Vagina (tissue), 2 donors: ENCODE data around the gene MAB21L3. TPM values are rescaled to one million over a fixed set of nuclear protein-coding genes. Genes with fewer than 3 reads are reported as not detected.
A peak's percentile ranks its signal among the peaks of the same experiment; 100 is the strongest.

Experiments used
- DNase-seq, 2 donors: peaks; one replicate each; pipeline ENCODE4 v3.0.0-alpha.2; 2017; ENCODE audit errors: extremely low spot score in 2 of 2
- H3K27ac ChIP-seq: fragments of 200-600 bp; sonication (generic); one replicate; pipeline ENCODE4 v1.5.1; 2019
- H3K27me3 ChIP-seq: fragments of 200-600 bp; sonication (generic); one replicate; pipeline ENCODE4 v1.5.1; 2019
- H3K36me3 ChIP-seq, 2 donors: fragments of 200-600 bp; sonication (generic); one replicate each; pipeline ENCODE4 v1.5.1; 2017 to 2019
- H3K4me1 ChIP-seq: fragments of 200-600 bp; sonication (generic); one replicate; pipeline ENCODE4 v1.5.1; 2019
- H3K4me3 ChIP-seq, 2 donors: fragments of 200-600 bp; sonication (generic); 1 replicate in 1 of 2; 2 replicates in 1 of 2; pipeline ENCODE4 v1.5.1; 2016 to 2019
- H3K9me3 ChIP-seq: fragments of 200-600 bp; sonication (generic); one replicate; pipeline ENCODE4 v1.5.1; 2019
- POLR2A ChIP-seq, 2 donors: fragments of 450-650 bp; IDR thresholded peaks; one replicate each; pipeline ENCODE4 v1.6.1; 2017; ENCODE audit warnings: antibody characterized with exemption in 2 of 2, mild to moderate bottlenecking in 2 of 2, moderate library complexity in 2 of 2
- POLR2AphosphoS5 ChIP-seq, 2 donors: sonication (generic); formaldehyde crosslinking; IDR thresholded peaks; one replicate each; pipeline ENCODE4 v1.9.0; 2017; ENCODE audit warnings: antibody characterized with exemption in 2 of 2, mild to moderate bottlenecking in 2 of 2, low read depth in 1 of 2; ENCODE audit not compliant: insufficient read depth in 1 of 2
- intact Hi-C: fragments of 100-400 bp; cut with DNase I; formaldehyde crosslinking; loops from one replicate; pipeline ENCODE4 v1.15.1; 2023
- total RNA-seq: library from RNA; depleted of rRNA; stranded (reverse); fragments of >200 nt; gene quantifications from one replicate; pipeline ENCODE4 v1.2.3, GENCODE V29; 2016
- TF ChIP-seq, protein P1 (sequence below), 3 experiments: fragments of 450-650 bp in 2 of 3; fragments of 200-600 bp in 1 of 3; sonication (generic) in 1 of 3; IDR thresholded peaks; one replicate each; pipeline ENCODE4 v1.5.1; 2017 to 2019; ENCODE audit warnings: antibody characterized with exemption in 3 of 3, mild to moderate bottlenecking in 2 of 3, moderate library complexity in 2 of 3

MAB21L3 gene
- total RNA-seq, 1 donor from 2014 or later: 4.4 TPM

DNA sequence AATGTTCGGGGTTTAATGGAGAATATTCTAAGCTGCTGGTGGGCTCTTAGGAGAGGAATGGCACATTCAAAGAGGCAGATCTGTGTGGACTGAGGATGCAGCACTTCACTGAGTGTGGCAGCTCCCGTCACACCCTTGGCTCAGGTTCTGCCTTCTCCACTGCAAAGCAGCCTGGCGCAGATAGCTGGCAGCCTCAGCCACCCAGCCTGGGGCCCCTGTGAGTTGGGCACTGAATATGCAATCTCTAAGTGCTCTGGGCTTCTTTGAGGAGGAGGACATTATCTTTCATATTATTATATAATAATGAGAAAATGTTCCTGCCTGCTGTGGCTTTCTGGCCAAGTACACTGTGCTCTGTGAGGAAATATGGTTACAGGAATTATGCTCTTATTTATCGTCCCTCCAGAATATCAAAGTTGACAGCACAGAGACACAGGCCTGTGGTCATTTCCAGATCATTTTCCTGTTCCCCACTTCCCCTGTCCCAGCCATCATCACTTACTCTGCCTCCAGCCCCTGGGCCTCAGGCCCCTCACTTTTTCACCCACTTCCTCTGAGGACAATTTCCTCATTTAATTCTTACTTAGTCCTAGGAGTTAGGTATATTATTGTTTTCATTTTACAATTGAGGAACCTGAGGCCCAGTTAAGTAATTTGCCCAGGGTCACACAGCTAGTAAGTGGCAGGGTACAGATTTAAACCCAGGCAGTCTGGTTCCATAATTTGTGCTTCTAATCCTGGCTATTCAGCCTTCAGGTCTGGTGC, 53.6 kb downstream of the MAB21L3 start:
- no peaks in the 10 kb centered on the region for H3K9me3 ChIP-seq
- TF ChIP-seq POLR2AphosphoS5 (IDR thresholded peaks at IDR 0.05; ENCODE audit: insufficient read depth in 1 of 2, low read depth in 1 of 2): no peak
- no peak for TF ChIP-seq POLR2A (IDR thresholded peaks at IDR 0.05)
- TF ChIP-seq, protein P1, sequence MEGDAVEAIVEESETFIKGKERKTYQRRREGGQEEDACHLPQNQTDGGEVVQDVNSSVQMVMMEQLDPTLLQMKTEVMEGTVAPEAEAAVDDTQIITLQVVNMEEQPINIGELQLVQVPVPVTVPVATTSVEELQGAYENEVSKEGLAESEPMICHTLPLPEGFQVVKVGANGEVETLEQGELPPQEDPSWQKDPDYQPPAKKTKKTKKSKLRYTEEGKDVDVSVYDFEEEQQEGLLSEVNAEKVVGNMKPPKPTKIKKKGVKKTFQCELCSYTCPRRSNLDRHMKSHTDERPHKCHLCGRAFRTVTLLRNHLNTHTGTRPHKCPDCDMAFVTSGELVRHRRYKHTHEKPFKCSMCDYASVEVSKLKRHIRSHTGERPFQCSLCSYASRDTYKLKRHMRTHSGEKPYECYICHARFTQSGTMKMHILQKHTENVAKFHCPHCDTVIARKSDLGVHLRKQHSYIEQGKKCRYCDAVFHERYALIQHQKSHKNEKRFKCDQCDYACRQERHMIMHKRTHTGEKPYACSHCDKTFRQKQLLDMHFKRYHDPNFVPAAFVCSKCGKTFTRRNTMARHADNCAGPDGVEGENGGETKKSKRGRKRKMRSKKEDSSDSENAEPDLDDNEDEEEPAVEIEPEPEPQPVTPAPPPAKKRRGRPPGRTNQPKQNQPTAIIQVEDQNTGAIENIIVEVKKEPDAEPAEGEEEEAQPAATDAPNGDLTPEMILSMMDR (IDR thresholded peaks at IDR 0.05): no peak
- H3K4me1 ChIP-seq: peaks cover 38% of the 10 kb centered on the region
- H3K36me3 ChIP-seq: no peaks in the 10 kb centered on the region
- H3K27ac ChIP-seq: peak overlapping the region; percentile 47
- no peak for DNase-seq
- no peaks in the 10 kb centered on the region for H3K27me3 ChIP-seq
- intact Hi-C loops: loop anchor here (10.0 kb wide), 1 partner anchor 210 kb away; the partner anchor contains the start of gene ATP1A1
- no peak overlapping the region for H3K4me3 ChIP-seq

DNA sequence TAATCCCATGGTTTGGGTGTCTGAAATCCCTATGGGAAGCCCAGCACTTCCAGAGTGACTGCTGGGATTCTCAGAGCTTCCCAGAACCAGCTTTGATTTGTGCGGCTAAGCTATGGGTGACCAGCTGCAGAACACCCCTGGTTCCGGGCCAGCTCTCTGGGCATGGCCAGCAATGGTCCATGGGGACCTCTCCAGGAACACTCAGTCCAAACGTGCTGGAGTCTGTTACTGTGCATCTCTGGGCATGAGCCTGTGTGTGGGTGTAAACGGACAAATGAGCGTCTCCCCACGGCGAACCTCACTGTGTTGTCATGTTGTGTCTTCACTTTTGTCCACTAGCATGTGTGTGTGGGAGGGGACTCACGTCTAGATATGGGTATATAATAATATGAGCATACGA, 54.4 kb downstream of the MAB21L3 start:
- no peaks in the 10 kb centered on the region for H3K36me3 ChIP-seq
- intact Hi-C loops: loop anchor here (10.0 kb wide), 1 partner anchor 209 kb away; the partner anchor contains the start of gene ATP1A1
- peak overlapping the region; percentile 47 for H3K27ac ChIP-seq
- no peak overlapping the region for H3K4me3 ChIP-seq
- peak in 1 of 2 donors; percentile 86 for DNase-seq
- no peaks in the 10 kb centered on the region for H3K27me3 ChIP-seq
- TF ChIP-seq POLR2A (IDR thresholded peaks at IDR 0.05): no peak
- TF ChIP-seq, protein P1 (IDR thresholded peaks at IDR 0.05): no peak
- TF ChIP-seq POLR2AphosphoS5 (IDR thresholded peaks at IDR 0.05; ENCODE audit: insufficient read depth in 1 of 2, low read depth in 1 of 2): no peak
- H3K9me3 ChIP-seq: no peaks in the 10 kb centered on the region
- peaks cover 38% of the 10 kb centered on the region for H3K4me1 ChIP-seq

DNA sequence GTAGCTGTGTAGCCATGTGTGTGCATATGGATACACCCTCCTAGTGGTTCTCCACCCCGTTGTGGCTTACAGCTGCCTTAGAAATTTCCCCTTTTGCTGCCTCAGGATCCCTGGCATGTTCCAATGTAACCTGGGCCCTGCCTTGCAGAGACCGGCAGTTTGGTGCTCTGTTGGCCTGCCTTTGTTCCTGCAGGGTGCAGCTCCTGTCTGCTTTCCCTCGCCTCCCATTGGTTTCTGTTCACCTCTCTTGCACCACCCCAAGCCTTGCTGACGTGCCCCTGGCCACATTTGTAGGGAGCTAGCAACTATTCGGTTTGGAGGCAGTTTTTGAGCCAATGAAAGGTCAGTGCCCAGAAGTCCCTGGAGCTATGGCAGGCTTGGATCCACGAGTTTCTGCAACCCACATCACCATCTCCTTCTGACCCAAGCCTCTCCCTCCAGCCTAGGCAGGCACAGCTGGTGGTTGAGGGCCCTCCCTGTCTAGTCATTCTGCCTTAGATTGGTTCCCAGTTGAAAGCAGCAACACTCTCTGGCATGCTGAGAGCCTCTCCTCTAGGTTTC, 54.9 kb downstream of the MAB21L3 start:
- H3K36me3 ChIP-seq: no peaks in the 10 kb centered on the region
- DNase-seq: peak in 1 of 2 donors; percentile 79
- H3K4me3 ChIP-seq: no peak overlapping the region
- no peaks in the 10 kb centered on the region for H3K27me3 ChIP-seq
- TF ChIP-seq, protein P1 (IDR thresholded peaks at IDR 0.05): no peak
- no peak for TF ChIP-seq POLR2A (IDR thresholded peaks at IDR 0.05)
- TF ChIP-seq POLR2AphosphoS5 (IDR thresholded peaks at IDR 0.05; ENCODE audit: insufficient read depth in 1 of 2, low read depth in 1 of 2): no peak
- no peaks in the 10 kb centered on the region for H3K9me3 ChIP-seq
- intact Hi-C loops: loop anchor here (10.0 kb wide), 1 partner anchor 209 kb away; the partner anchor contains the start of gene ATP1A1
- H3K4me1 ChIP-seq: peaks cover 38% of the 10 kb centered on the region
- H3K27ac ChIP-seq: no peak overlapping the region

DNA sequence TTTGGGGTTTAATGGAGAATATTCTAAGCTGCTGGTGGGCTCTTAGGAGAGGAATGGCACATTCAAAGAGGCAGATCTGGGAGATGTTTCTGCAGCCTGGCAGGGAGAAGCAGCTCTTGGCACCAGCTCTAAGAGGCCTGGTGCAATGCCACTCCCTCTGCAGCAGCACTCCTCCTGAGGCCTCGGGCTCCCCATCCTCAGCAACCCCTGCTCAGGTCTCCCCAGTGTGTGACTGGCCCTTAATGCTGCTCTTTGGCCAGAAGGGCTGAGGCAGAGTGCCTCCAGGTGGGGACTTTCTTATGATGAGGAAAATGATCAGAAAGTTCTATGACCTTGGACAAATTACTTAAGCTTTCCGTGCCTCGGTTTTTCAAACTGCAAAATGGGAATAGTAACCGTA, 55.5 kb downstream of the MAB21L3 start:
- Histone ChIP-seq H3K9me3 (no peaks in the 10 kb centered on the region), H3K27me3 (no peaks in the 10 kb centered on the region), H3K36me3 (no peaks in the 10 kb centered on the region), H3K27ac (no peak overlapping the region), H3K4me1 (peaks cover 38% of the 10 kb centered on the region), H3K4me3 (no peak overlapping the region)
- intact Hi-C loops: loop anchor here (10.0 kb wide), 1 partner anchor 208 kb away; the partner anchor contains the start of gene ATP1A1
- peak in 1 of 2 donors; percentile 69 for DNase-seq
- TF ChIP-seq, protein P1 (IDR thresholded peaks at IDR 0.05): no peak
- TF ChIP-seq POLR2A (IDR thresholded peaks at IDR 0.05): no peak
- TF ChIP-seq POLR2AphosphoS5 (IDR thresholded peaks at IDR 0.05; ENCODE audit: insufficient read depth in 1 of 2, low read depth in 1 of 2): no peak
